Muscle of leg (tissue), 11 donors: Measurements from ENCODE around the gene SPATA21. TPM values are rescaled to one million over a fixed set of nuclear protein-coding genes. Genes with fewer than 3 reads are reported as not detected.
"Not testable (repeated sequence)": the region's sequence is repeated elsewhere in the genome, so short reads cannot be mapped to it uniquely, and the experiment has no call there.

Experiments used
- DNase-seq: peaks from one replicate; pipeline ENCODE4 v3.0.0; 2013
- H3K27ac ChIP-seq: one replicate; pipeline ENCODE4 v1.5.1; 2013; ENCODE audit warnings: mild to moderate bottlenecking, low read length, control low read depth
- H3K27me3 ChIP-seq: one replicate; pipeline ENCODE4 v1.6.1; 2013; ENCODE audit warnings: low read length; ENCODE audit not compliant: control insufficient read depth, insufficient read depth
- H3K36me3 ChIP-seq: one replicate; pipeline ENCODE4 v1.6.1; 2013; ENCODE audit warnings: low read length; ENCODE audit not compliant: control insufficient read depth, insufficient read depth
- H3K4me1 ChIP-seq: one replicate; pipeline ENCODE4 v1.6.1; 2013; ENCODE audit warnings: low read length; ENCODE audit not compliant: control insufficient read depth, insufficient read depth
- H3K4me3 ChIP-seq: one replicate; pipeline ENCODE4 v1.5.1; 2013; ENCODE audit warnings: low read length, control low read depth
- H3K9me3 ChIP-seq: replicated peaks from 2 replicates; pipeline ENCODE4 v1.6.1; 2013; ENCODE audit warnings: low read depth, low read length; ENCODE audit not compliant: control insufficient read depth
- WGBS: methylation state at CpG from one replicate; pipeline ENCODE4 v1.1.5; 2013; ENCODE audit warnings: missing lambda C conversion rate; ENCODE audit not compliant: insufficient coverage; 5-methylcytosine and 5-hydroxymethylcytosine counted together
- polyA plus RNA-seq, 8 donors: library from polyadenylated mRNA; unstranded; fragments of 120-200 nt; gene quantifications; one replicate each; pipeline versions ENCODE4 v1.2.1 to v1.2.3, GENCODE V29; 2013; ENCODE audit warnings: inconsistent platforms in 1 of 8, low replicate concordance in 1 of 8; ENCODE audit not compliant: insufficient read length in 8 of 8, insufficient read depth in 1 of 8
- total RNA-seq: library from RNA; stranded (reverse); fragments of 120-200 nt; gene quantifications from one replicate; pipeline ENCODE4 v1.2.4, GENCODE V29; 2013

Gene SPATA21
- total and polyA plus RNA-seq, 9 donors = 0.04 to 0.24 (median 0.13) TPM; not detected in 2

DNA sequence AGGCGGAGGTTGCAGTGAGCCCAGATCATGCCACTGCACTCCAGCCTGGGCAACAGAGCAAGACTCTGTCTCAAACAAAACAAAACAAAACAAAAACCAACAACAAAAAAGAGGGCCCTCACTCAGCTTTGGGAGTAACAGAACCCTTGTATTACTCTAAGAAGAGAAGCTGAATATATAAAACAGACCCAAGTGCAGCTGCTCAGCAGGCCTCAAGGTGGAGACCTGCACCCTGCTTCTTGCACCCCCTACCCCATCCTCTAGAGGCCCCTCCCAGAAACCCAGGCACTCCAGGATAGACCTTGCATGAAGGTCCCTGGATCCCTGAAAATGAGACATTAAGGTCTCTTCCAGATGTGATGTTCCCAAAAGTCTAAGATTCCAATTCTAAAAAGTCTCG, 37.7 kb upstream of the SPATA21 start:
- not testable (repeated sequence) for H3K4me1 ChIP-seq

DNA sequence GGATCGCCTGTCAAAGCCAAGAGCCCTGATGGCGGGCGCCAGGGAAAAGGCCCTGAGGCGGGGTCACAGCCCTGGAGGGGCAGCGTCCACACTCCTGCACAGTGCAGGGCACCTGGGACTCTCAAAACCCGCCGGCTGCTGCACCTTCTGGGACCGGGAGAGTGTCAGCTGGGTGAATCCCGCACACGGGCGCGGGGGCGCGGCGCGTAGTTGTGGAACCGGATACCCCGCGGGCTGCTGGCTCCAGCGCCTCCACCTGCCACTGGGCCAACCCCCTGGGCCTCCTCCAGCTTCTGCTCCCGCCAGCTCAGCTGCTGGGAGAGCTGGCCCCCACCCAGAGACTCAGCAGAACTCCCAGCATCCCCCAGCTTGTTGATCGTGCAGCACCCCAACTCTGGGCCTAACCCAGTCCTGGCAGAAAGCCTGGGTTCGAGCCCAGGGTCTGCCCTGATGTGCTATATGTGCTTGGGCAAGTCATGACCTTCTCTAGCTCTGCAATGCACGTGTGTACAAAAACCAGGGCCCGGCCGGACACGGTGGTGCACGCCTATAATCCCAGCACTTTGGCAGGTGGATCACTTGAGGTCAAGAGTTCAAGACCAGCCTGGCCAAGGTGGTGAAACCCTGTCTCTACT, 37.1 kb upstream of the SPATA21 start:
- Histone ChIP-seq H3K36me3 (peaks cover 47% of the 10 kb centered on the region), H3K27ac (peak overlapping the region; percentile 60), H3K4me1 (peaks cover 5% of the 10 kb centered on the region), H3K27me3 (no peaks in the 10 kb centered on the region), H3K9me3 (no peaks in the 10 kb centered on the region), H3K4me3 (no peak overlapping the region)
- peak; percentile 42 for DNase-seq
- 89% methylated on average over 27 of the region's 28 CpGs for WGBS

More for the DNA sequence above, 37.7 kb upstream of the SPATA21 start:
- not testable (repeated sequence) for H3K27ac ChIP-seq, DNase-seq, H3K9me3 ChIP-seq, H3K27me3 ChIP-seq, H3K4me3 ChIP-seq
- peaks cover 51% of the 10 kb centered on the region for H3K36me3 ChIP-seq
- no CpG with 5 or more reads among the region's 2 CpGs for WGBS

- no peaks in the 10 kb centered on the region for H3K9me3 ChIP-seq
- H3K4me1 ChIP-seq = peaks cover 5% of the 10 kb centered on the region
- H3K4me3 ChIP-seq = no peak overlapping the region
- H3K27me3 ChIP-seq = no peaks in the 10 kb centered on the region
- WGBS = no CpG with 5 or more reads among the region's 3 CpGs
- peak; percentile 22 for DNase-seq
- peaks cover 10% of the 10 kb centered on the region for H3K36me3 ChIP-seq
- H3K27ac ChIP-seq = no peak overlapping the region
These were observed 31.3 kb upstream of the SPATA21 start for GRCh38 chr1:16468558-16468957.

DNA sequence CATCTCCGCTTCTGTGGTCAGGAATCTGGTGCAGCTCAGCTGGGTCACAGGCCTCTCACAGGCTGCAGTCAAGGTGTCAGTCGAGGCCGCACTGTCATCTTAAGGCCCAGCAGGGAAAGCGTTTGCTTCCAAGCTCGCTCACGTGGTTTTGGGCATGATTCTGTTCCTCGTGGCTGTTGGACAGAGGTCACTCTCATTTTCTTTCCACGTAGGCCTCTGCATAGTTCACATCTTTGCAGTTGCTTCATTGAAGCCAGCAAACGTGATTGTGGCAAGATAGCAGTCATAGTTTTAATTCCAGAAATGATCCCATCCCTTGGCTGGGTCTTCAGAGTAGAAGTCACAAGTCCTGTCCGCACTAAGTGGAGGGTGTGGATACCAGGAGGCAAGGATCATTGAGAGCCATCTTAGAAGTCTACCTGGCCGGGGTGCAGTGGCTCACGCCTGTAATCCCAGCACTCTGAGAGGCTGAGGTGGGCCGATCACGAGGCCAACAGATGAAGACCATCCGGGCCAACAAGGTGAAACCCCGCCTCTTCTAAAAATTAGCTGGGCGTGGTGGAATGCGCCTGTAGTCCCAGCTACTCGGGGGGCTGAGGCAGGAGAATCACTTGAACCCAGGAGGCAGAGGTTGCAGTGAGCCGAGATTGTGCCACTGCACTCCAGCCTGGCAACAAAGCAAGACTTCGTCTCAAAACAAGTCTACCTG, 27.8 kb upstream of the SPATA21 start:
- H3K36me3 ChIP-seq = peaks cover 27% of the 10 kb centered on the region
- no peaks in the 10 kb centered on the region for H3K9me3 ChIP-seq
- no peak overlapping the region for H3K4me3 ChIP-seq
- no peaks in the 10 kb centered on the region for H3K27me3 ChIP-seq
- H3K4me1 ChIP-seq = peaks cover 5% of the 10 kb centered on the region
- 92% methylated on average over 20 of the region's 21 CpGs for WGBS
- no peak overlapping the region for H3K27ac ChIP-seq
- peak; percentile 39 for DNase-seq

DNA sequence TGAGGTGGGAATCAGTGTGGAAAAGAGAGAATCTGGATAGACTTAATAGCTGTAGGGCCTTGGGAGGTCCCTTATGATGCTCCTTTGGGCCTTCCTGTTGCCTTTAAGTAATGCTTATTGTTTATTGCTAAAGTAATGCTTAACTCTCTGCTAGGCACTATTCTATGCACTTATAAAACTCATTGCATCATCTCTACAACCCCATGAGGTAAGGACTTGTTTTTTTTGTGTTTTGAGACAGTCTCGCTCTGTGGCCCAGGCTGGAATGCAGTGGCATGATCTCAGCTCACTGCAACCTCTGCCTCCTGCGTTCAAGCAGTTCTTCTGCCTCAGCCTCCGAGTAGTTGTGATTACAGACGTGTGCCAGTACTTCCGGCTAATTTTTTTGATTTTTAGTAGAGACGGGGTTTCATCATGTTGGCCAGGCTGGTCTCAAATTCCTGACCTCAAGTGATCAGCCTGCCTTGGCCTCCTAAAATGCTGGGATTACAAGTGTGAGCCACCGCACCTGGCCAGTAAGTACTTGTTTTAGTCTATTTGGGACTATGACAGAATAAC, 25.6 kb upstream of the SPATA21 start:
- Histone ChIP-seq H3K4me1 (no peaks in the 10 kb centered on the region), H3K27ac (no peak overlapping the region), H3K36me3 (peaks cover 45% of the 10 kb centered on the region), H3K27me3 (no peaks in the 10 kb centered on the region), H3K9me3 (no peaks in the 10 kb centered on the region), H3K4me3 (no peak overlapping the region)
- no peak for DNase-seq
- WGBS = 75% methylated on average over 5 of the region's 7 CpGs

DNA sequence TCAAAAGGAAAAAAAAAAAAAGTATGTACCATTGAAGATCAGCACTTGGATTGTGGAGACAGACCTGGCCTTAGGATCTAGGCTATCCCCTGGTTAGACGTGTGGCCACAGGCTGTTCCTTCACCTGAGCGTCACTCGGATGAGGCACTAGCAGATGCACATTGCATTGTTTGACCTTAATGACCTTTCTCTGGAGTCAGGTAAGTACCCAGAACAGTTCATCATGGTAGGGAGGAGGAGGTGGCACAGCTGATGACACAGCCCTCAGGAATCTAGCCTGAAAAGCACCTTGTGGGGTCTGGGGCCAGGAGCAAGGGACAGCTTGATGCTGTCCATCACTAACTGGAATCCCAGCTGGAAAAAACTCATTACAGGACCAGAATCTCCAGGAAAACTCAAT, 24.5 kb upstream of the SPATA21 start:
- Histone ChIP-seq H3K9me3 (no peaks in the 10 kb centered on the region), H3K4me3 (no peak overlapping the region), H3K4me1 (no peaks in the 10 kb centered on the region), H3K27me3 (no peaks in the 10 kb centered on the region), H3K36me3 (peaks cover 53% of the 10 kb centered on the region), H3K27ac (no peak overlapping the region)
- DNase-seq = no peak
- 86% methylated on average over 1 of the region's 3 CpGs for WGBS

DNA sequence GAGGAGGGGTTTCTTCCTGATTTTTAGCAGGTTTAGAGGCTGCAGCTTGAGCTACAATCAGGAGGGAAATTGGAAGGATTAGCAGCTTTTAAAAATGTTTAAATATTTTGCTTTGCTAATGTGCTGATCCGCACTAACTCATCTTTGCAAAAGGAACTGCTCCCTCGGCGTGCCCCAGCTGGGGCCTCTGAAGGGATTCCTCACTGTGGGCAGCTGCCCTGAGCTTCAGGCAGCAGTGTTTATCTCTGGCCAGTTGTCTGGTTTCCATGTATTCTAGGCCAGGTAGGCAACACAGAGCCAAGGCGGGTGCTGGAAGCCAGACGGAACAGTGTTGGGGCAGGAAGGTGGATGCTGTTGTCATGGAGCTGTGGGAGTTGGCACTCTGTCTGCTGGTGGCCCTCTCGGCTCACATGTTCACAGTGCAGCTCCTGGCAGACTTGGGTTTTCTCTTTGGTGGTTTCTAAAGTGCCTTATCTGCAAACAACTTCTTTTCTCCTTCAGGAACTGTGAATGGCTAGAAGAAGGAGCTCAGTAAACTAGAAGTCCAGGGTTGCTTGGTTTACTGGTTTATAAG, 22.2 kb upstream of the SPATA21 start:
- no peak for DNase-seq
- Histone ChIP-seq H3K4me1 (no peaks in the 10 kb centered on the region), H3K27ac (peak overlapping the region; percentile 35), H3K27me3 (no peaks in the 10 kb centered on the region), H3K9me3 (no peaks in the 10 kb centered on the region), H3K36me3 (peaks cover 66% of the 10 kb centered on the region), H3K4me3 (no peak overlapping the region)
- 87% methylated on average over 5 of the region's 6 CpGs for WGBS

GRCh38 chr1:16458831-16459230, 21.6 kb upstream of the SPATA21 start:
- H3K4me3 ChIP-seq = no peak overlapping the region
- no peaks in the 10 kb centered on the region for H3K9me3 ChIP-seq
- WGBS = 82% methylated on average over 2 of the region's 6 CpGs
- H3K4me1 ChIP-seq = no peaks in the 10 kb centered on the region
- no peak for DNase-seq
- no peak overlapping the region for H3K27ac ChIP-seq
- no peaks in the 10 kb centered on the region for H3K27me3 ChIP-seq
- peaks cover 66% of the 10 kb centered on the region for H3K36me3 ChIP-seq

DNA sequence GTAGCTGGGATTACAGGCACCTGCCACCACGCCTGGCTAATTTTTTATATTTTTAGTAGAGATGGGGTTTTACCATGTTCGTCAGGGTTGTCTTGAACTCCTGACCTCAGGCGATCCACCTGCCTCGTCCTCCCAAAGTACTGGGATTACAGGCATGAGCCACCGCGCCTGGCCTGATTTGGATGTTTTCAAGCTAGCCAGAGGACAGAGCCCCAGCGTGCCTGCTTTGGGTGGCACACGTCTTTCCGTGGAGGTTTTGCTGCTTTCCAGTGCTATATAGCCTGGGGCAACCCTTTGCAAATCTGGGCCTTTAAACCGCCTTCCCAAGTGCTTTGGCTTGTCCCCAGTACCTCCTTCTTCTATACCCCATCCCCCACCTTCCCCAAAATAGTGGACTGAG, 18.9 kb upstream of the SPATA21 start:
- not testable (repeated sequence) for H3K27ac ChIP-seq, H3K4me3 ChIP-seq, H3K9me3 ChIP-seq, DNase-seq, H3K27me3 ChIP-seq, H3K4me1 ChIP-seq
- peaks cover 70% of the 10 kb centered on the region for H3K36me3 ChIP-seq
- WGBS = 89% methylated on average over 7 of the region's 10 CpGs

DNA sequence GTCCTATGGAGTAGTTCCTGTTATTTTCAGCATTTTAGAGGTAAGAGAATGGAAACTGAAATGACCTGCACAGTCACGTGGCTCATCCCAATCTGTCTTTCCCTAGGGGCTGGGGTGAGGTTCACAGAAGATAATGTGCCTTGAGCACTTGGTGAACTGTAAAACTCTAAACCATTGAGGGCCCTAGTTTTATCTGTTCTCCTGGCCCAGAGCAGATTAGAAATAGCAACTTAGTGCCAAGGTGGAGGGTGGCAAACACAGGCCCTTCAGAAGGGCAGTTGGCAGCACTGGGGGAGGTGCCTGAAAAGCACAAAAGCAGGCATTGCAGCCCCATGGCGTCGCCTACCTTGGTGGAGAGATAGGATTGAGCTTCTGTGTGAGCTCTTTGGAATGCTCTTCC, 17.7 kb upstream of the SPATA21 start:
- not testable (repeated sequence) for H3K9me3 ChIP-seq, DNase-seq, H3K4me1 ChIP-seq, H3K27ac ChIP-seq, H3K4me3 ChIP-seq, H3K27me3 ChIP-seq
- WGBS = no CpG with 5 or more reads among the region's 3 CpGs
- H3K36me3 ChIP-seq = peaks cover 70% of the 10 kb centered on the region
